SK-N-SH treated with all-trans-retinoic acid at 6 μM for 48 hours (cell line): Measurements from ENCODE around the gene PPP6R2.

Experiments
- ATAC-seq: fragments of 200-7000 bp; cut with Tn5 transposase; 3 replicates; pipeline ENCODE4 v1.9.1; 2020; ENCODE audit warnings: mild to moderate bottlenecking, moderate library complexity
- ARNTL ChIP-seq: fragments of 450-650 bp; formaldehyde crosslinking; IDR thresholded peaks from 2 replicates; pipeline ENCODE4 v1.5.0; 2020; ENCODE audit warnings: low read depth, mild to moderate bottlenecking, moderate library complexity, borderline replicate concordance
- CREB5 ChIP-seq: fragments of 250-450 bp; sonication (Bioruptor Pico); IDR thresholded peaks from 2 replicates; pipeline ENCODE4 v1.5.1; 2020; ENCODE audit warnings: low read depth, mild to moderate bottlenecking, moderate library complexity
- CSRNP3 ChIP-seq: fragments of 250-450 bp; sonication (Bioruptor Pico); IDR thresholded peaks from 2 replicates; pipeline ENCODE4 v1.5.1; 2021; ENCODE audit warnings: mild to moderate bottlenecking, moderate library complexity
- ESRRG ChIP-seq: fragments of 250-450 bp; sonication (Bioruptor Pico); IDR thresholded peaks from 2 replicates; pipeline ENCODE4 v1.6.1; 2021; ENCODE audit warnings: mild to moderate bottlenecking
- GLIS3 ChIP-seq: fragments of 250-450 bp; sonication (Bioruptor Pico); IDR thresholded peaks from 2 replicates; pipeline ENCODE4 v1.5.0; 2020; ENCODE audit warnings: mild to moderate bottlenecking, moderate library complexity
- ISL1 ChIP-seq: fragments of 250-450 bp; sonication (Bioruptor Pico); IDR thresholded peaks from 2 replicates; pipeline ENCODE4 v2.1.2; 2022; ENCODE audit warnings: mild to moderate bottlenecking, moderate library complexity
- OSR1 ChIP-seq: fragments of 250-450 bp; sonication (Bioruptor Pico); IDR thresholded peaks from 2 replicates; pipeline ENCODE4 v1.8.0; 2022; ENCODE audit warnings: moderate library complexity, mild to moderate bottlenecking, inconsistent platforms
- PATZ1 ChIP-seq: fragments of 250-450 bp; sonication (Bioruptor Pico); IDR thresholded peaks from 2 replicates; pipeline ENCODE4 v1.8.0; 2020; ENCODE audit warnings: mild to moderate bottlenecking, moderate library complexity, borderline replicate concordance
- POU6F1 ChIP-seq: fragments of 250-450 bp; sonication (Bioruptor Pico); IDR thresholded peaks from 2 replicates; pipeline ENCODE4 v1.8.0; 2021; ENCODE audit warnings: low read depth, mild to moderate bottlenecking, moderate library complexity, borderline replicate concordance
- RARB ChIP-seq: fragments of 250-450 bp; sonication (Bioruptor Pico); IDR thresholded peaks from 2 replicates; pipeline ENCODE4 v1.8.0; 2021; ENCODE audit warnings: mild to moderate bottlenecking, moderate library complexity
- SNAI2 ChIP-seq: fragments of 250-450 bp; sonication (Bioruptor Pico); IDR thresholded peaks from 2 replicates; pipeline ENCODE4 v1.5.0; 2020; ENCODE audit warnings: mild to moderate bottlenecking, moderate library complexity
- TCF4 ChIP-seq: fragments of 250-450 bp; sonication (Bioruptor Pico); IDR thresholded peaks from 2 replicates; pipeline ENCODE4 v1.8.0; 2021; ENCODE audit warnings: mild to moderate bottlenecking, moderate library complexity, borderline replicate concordance
- TOX ChIP-seq: fragments of 250-450 bp; sonication (Bioruptor Pico); IDR thresholded peaks from 2 replicates; pipeline ENCODE4 v1.8.0; 2021; ENCODE audit warnings: mild to moderate bottlenecking, moderate library complexity, borderline replicate concordance
- TSHZ2 ChIP-seq: fragments of 250-450 bp; sonication (Bioruptor Pico); IDR thresholded peaks from 2 replicates; pipeline ENCODE4 v1.5.0; 2020; ENCODE audit warnings: mild to moderate bottlenecking, moderate library complexity
- ZC3H10 ChIP-seq: fragments of 250-450 bp; sonication (Bioruptor Pico); IDR thresholded peaks from 2 replicates; pipeline ENCODE4 v1.5.1; 2021; ENCODE audit warnings: mild to moderate bottlenecking, moderate library complexity
- ZFP3 ChIP-seq: fragments of 250-450 bp; sonication (Bioruptor Pico); IDR thresholded peaks from 2 replicates; pipeline ENCODE4 v1.5.0; 2020; ENCODE audit warnings: mild to moderate bottlenecking, moderate library complexity
- ZNF70 ChIP-seq: fragments of 450-650 bp; formaldehyde crosslinking; IDR thresholded peaks from 2 replicates; pipeline ENCODE4 v1.5.0; 2020; ENCODE audit warnings: mild to moderate bottlenecking, moderate library complexity
- ZNF8 ChIP-seq: fragments of 450-650 bp; formaldehyde crosslinking; IDR thresholded peaks from 2 replicates; pipeline ENCODE4 v1.5.0; 2020; ENCODE audit warnings: mild to moderate bottlenecking, moderate library complexity

Gene PPP6R2

GRCh38 chr22:50459016-50459415 lies 115.9 kb downstream of the PPP6R2 start:
- TF ChIP-seq OSR1 (no peak), RARB (no peak), TCF4 (CRISPR knock-in tag) (no peak), SNAI2 (CRISPR knock-in tag) (no peak), POU6F1 (CRISPR knock-in tag) (no peak), CREB5 (CRISPR knock-in tag) (no peak), ZNF70 (no peak), ESRRG (CRISPR knock-in tag) (no peak), ARNTL (no peak), TSHZ2 (no peak), GLIS3 (CRISPR knock-in tag) (no peak), CSRNP3 (CRISPR knock-in tag) (no peak), TOX (CRISPR knock-in tag) (no peak), ZFP3 (CRISPR knock-in tag) (no peak), ZNF8 (CRISPR knock-in tag) (no peak), ISL1 (no peak), ZC3H10 (CRISPR knock-in tag) (no peak)
- no peak for ATAC-seq

GRCh38 chr22:50459496-50460140 lies 116.5 kb downstream of the PPP6R2 start:
- no peak for ATAC-seq
- TF ChIP-seq CREB5 (CRISPR knock-in tag) = no peak
- no peak for TF ChIP-seq ZFP3 (CRISPR knock-in tag)
- TF ChIP-seq POU6F1 (CRISPR knock-in tag) = no peak
- no peak for TF ChIP-seq ZNF8 (CRISPR knock-in tag)
- no peak for TF ChIP-seq ISL1
- TF ChIP-seq GLIS3 (CRISPR knock-in tag) = no peak
- no peak for TF ChIP-seq CSRNP3 (CRISPR knock-in tag)
- TF ChIP-seq PATZ1 = no peak
- TF ChIP-seq, all 23 proteins: peak for 0
